ENCODE measurements around the gene HGF.
"Not testable (repeated sequence)": the region's sequence is repeated elsewhere in the genome, so short reads cannot be mapped to it uniquely, and the experiment has no call there.

HGF gene

DNA sequence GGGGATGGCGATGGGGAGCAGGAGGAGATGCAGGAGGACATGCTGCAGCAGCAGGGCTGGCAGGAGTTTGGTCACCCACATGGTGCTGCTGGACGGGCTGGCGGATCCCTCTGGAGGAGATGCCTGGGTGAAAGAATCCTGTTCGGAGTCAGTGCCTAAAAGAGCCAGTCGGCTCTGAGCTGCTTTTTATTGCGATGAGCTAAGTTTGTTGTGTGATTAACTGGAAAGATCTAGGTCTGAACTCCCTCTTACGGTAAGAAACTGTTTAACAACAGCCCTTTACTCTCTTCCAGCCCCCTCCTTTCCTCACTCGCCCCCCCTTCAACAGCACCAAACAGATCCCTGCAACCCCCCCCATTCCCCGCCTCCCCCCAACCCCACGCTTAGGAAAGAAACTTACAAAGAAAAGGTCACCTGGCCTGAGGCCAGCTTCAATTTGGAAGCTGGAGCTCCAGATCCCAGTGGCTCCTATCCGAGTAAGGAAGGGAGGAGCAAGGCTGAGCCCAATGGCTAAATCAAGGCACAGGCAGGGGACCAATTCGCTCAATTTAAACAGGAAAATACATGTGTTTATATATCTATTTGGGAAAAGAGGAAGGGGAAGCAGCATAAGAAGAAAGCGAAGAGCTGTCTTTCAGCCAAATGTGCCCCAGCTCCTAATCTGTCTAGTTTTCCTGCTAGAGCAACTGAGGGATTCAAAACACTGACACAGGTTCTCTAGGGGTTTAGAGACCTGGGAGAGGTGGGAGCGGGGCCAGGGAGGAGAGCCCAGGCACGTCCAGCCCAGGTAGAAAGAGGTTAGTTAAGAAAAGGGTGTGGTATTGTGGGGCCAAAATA, at the start of gene HGF:
HGF (minus strand) TSS at position 157 of the 837 bp plus-strand sequence; CDS start at position 81, 76 bp downstream.
- DNase-seq = no peak

DNA sequence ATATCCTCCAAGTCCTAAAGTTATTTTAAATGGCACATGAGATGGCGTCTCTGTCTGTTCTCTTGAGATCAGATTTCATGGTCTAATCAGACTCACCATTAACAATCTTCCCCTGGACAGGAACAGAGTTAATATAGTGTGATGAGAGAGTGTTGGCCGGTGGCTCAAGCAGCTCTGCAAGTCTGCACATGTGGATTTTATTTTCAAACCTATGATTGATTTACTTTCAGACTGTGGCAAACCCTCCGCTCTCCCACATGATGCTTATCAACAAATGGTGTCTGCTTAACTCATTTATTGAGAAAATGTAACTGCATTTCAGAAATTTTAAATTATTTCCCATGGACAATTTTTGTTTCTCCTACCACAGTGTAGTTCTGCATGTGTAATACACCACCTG, 46.5 kb upstream of the HGF start:
- no peak for DNase-seq

DNA sequence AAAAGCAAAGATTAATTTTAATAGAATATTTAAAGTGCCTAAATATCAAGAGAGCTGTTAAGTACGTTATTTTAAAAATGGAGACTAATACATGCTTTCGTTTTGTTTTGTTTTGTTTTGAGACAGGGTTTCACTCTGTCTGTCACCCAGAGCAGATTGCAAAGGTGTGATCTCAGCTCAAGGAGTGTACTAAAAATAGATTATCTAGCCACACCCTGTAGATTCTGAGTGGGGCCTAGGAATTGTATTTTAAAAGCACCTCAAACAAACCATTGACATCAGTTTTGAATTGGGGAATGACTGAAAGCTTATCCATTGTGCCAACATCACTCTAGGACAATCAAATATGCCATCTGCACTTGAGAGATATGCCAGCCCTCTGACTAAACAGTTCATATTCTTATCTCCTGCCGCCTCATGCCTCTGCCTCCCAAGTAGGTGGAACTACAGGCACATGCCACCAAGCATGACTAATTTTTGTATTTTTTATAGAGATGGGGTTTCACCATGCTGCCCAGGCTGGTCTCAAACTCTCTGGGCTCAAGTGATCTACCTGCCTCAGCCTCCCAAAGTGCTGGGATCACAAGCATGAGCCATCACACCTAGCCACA, 43.1 kb upstream of the HGF start:
- not testable (repeated sequence) for DNase-seq

DNA sequence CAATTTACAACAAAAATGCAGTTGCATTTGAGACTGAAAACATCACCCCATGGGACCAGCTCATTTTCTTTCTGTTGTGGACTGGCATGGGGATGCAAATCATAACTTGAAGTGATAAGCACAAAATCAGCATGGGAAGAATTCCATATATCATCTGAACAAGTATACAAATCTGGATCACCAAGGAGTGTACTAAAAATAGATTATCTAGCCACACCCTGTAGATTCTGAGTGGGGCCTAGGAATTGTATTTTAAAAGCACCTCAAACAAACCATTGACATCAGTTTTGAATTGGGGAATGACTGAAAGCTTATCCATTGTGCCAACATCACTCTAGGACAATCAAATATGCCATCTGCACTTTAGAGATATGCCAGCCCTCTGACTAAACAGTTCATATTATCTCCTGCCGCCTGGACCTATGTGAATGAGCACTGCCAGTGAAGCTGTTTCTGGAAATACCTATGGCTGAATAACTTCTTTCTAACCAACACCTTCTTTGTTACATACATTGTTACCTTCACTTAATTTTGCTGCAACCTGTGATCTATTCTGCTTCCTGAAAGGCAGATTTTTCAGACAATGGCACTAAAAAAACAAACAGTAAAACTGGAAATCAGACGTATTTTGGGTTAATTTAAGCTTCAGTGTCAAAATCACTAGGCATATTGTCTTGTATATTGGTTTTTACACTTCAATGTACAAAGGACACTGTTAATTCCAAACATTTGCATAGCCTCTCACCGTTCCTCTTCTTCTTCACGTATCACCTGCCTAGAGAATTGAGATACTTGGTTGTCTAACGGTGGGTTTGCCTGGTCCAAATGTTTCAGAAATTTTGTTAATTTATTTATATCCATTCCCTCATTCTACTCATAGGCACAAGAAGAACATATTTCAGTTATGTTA, 42.4 kb upstream of the HGF start:
- no peak for DNase-seq

DNA sequence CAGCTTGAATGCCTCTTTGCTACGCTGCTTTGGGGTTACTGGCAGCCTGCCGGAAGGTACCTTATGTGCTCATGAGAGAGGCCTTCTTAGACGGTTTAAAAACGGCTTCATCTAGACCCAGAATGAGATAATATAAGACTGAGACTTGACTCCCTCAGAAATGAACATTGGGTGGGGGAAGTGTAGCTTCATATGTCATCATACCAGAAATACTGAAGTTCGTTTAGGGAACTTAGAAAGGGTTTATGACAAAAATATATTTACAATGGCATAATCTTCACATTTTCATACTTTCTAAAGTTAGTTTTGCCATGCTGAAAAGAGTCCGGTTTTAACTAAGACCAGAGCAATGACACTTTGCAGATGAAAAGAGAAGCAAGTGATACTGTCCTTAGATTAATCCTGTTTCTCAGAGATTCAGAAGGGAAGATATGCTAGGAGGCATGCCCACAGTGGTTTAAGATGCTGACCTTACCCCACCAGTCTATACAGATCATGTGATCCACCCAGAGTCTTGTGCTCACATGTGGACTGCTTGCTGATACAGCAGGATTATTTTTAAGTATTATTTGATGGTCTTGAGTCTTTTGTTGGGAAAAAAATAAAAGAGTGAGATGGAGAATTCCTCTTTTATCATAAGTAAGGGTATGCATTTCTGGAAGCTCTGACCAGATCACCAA, 40.8 kb upstream of the HGF start:
- DNase-seq = no peak

DNA sequence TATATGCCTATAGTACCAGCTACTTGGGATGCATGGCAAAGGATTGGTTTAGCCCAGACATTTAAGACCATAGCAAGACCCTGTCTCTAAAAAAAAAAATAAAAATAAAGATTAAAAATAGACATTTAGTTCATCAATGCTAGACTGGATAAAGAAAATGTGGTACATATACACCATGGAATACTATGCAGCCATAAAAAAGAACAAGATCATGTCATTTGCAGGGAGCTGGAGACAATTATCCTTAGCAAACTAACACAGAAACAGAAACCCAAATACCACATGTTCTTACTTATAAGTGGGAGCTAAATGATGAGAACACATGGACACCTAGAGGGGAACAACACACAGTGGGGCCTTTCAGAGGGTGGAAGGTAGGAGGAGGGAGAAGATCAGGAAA, 38.5 kb upstream of the HGF start:
- not testable (repeated sequence) for DNase-seq

DNA sequence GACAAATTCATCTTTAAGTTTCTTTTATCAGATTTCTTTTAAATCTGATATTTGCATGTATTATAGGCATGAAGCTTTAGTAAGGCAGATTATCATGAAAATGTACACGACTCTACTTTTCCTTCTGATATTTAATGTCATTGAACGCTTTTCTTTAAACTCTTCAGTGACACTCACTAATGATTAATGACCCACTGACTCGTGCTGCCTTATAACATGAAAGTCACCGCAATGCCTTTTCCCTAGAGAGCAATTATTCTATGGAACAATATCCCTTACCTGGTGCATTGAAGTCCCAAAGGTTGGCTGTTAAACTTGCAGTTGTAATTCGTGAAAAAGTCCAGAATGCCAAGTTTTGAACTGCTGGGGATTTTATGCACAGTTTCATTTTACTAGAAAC, 33.4 kb upstream of the HGF start:
- no peak for DNase-seq

DNA sequence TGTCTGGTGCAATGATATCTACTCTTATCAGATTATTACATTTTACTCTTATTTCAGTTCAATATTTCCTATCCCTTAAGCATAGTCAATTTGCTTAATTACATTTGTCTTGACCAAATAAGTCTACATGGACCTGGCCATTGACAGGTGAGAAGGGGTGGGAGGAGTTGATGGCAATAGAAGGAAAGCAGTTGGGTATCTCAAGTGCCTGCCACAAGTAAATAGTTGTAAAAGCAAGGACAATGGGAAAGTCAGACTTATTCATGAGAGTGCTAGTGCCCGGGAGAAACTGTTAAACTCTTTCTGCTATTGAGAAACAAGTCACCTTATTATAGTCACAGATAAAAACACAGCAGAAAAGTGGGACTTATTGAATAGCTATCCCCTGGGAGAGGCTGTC, 32.4 kb upstream of the HGF start:
- DNase-seq = no peak

DNA sequence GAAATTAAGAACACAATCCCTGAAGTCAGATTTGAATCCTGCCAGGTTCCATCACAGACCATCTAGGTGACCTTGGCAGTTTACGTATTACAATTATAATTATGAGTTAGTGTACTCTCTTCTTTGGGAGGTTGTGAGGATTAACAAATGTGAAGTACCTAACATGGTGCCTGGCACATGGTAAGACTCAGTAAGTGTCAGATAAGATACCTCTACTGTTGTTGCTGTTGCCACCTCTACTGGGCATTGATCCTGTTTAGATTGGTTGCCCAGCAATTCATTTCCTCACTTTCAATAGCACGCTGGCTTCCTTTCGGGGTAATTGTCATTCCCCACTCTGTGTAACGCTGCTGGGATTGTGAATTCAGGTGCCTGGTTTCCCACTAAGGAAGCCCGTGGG, 31.7 kb upstream of the HGF start:
- no peak for DNase-seq

DNA sequence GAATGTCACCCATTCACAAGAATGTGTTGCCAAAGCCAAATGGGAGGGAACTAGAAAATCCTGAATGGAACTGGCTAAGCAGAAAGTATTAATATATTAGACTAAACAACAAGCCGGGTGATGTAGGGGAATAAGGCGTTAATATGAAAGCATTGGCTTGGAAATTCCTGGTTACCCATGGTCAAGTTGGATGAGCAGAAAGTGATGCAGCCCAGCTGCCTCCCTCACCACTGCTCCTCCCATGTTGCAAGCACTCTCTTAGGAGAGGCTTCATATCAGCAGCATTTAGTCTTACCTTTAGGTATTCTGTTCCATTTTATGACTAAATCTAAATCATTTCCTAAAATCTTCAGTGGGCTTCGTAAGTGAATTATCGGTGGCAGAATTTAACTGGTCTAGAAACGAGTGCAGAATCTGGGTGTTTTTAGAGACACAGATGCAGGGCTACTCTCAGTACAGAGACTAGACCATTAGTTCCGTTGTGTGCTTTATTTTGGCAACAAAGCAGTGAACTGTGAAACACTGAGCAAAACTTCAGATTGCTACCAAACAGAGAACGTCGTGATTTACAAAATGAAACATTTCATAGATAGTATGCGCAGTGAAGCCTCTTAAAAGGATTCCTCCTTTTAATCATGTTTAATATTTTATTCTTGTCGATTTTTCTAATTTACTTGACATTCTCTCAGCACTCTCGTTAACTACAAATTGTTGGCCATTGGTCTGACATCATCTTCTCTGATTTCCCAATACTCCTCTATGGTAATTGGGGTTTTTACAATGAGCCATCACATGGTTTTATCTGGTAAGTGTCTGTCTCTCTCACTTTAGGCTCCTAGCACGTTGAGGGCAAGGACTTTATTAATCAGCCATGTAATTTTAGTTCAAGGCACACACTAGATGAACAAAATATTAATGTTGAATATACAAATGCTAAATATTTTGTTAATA, 22.0 kb upstream of the HGF start:
- no peak for DNase-seq

DNA sequence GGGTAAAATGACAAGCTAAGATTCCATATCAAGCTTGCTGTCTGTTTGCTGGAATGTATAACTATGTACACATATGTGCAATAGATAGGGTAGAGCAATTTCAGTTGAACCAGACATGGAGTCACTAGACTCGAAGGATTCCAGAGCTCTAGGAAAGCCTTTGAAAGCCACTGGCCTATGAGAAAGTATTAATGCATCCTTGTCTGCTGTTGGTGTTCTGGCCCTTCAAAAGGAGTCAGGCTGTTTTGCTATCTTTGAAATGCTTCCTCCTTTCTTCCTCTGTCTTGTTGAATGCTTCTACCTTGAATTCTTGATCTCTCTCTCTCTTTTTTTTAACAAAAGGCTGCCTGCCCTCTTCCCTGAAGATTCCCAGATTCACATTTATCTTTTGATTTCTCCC, 20.8 kb upstream of the HGF start:
- no peak for DNase-seq

DNA sequence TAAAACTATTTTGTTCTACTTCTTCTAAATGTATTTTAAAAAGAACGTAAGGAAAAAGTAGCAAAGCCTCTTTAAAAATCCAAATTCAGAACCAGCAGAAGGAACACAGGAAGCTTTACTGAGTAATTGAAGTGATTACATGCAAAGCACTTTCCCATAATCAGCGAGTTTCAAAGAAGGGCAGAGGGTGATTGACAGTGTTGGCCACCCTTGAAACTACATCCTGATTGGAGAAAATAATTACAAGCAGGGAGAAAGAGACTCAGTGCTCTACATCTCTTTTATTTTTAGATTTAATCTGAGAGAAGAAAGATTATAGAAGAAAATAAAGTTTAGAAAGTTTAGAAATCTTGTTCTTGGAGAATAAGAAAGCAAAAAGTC, 20.3 kb upstream of the HGF start:
- no peak for DNase-seq

DNA sequence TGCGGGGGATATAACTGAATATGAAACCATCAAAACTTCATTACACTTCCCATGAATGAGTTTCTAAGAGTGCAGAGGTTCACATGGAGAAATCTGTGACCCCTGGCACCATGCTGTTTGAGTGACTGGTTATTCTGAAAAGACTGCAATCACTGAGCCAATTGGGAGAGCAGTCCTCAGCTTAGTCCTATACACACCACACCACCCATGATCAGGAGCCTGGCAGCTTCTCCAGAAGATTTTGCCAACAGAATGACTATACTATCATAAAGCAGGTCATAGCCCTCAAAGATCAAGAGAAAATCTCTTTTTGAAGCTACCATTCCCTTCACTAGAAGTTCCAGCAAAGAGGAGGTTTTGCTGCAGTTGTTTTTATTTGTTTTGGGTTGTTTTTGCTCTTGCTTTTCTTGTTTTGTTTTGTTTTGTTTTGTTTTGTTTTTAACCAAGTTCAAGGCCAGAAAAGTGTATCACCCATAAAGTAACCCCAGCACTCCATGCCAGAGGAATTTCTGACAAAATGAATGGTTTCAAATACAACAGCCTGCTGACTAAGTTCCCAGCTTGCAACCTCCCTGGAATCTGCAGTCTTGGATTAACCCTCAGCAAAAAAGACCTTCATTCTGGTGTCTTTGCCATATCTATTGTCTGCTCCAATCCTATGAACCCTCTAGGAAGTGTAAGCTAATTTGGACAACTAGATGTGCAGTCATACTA, 19.7 kb upstream of the HGF start:
- no peak for DNase-seq

DNA sequence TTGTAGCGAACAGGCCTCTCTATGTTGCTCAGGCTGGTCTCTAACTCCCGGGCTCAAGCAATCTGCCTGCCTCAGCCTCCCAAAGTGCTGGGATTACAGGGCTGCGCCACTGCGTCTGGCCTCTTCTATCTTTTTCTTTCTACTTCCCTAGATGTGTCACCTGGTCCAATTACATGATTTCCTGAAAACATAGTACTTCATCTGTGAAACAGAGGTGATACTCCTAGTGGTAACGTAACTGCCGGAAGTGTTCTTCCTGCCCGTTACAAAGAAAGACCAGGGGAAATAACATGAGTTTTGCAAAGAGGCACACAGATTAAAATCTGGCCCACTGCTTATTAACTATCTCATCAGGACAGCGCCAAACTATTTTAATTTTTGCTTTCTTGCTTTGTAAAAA, 18.4 kb upstream of the HGF start:
- DNase-seq = no peak

DNA sequence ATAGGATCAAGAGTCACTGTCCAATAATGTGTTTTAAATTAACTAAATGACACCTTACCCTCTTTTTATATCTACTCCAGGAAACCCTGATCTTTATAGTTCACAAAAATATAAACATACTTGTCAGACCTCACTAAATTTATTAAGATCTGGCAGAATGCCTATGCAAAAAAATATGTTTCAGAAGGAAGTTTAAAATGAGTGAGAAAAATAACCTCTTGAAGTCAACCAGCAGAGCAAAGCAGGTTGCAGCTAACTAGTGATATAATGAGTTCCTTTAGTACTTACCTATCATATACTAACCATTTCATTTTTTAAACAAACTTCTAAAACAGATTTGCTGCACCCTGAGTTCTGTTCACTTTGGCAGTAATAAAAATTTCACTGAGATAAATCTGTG, 14.0 kb upstream of the HGF start:
- DNase-seq = no peak

DNA sequence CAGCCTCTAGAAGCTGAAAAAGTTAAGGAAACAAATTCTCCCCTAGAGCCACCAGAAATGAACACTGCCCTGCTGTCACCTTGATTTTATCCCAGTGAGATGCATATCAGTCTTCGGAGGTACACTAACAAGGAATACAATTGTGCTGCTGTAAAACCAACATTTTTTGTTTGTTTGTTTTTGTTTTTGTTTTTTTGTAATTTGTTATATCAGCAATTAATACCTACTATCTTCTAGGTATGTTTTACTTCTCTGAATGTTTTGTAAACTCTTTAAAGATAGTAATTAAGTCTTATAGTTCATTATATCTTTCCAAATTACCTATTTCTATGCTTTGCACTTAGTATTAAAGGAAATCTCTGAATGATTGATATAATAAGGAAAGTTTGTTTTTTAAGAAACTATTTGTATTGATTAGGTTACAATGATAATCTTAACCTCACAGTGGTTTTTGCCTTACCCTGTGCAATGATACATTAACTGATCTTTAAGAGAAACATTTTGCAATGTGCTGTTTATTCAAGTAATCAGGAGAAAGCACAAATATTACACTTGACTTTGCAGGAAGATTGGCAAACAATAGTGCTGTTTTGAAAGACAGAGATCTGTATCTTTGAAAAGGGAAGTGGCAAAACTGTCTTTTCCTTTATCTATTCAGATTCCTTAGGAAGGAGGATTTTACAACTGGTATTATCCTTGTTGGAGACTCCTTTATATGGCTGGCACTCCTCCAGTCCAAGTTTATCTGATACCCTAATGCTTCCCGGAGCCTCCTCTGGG, 11.3 kb upstream of the HGF start:
- no peak for DNase-seq

DNA sequence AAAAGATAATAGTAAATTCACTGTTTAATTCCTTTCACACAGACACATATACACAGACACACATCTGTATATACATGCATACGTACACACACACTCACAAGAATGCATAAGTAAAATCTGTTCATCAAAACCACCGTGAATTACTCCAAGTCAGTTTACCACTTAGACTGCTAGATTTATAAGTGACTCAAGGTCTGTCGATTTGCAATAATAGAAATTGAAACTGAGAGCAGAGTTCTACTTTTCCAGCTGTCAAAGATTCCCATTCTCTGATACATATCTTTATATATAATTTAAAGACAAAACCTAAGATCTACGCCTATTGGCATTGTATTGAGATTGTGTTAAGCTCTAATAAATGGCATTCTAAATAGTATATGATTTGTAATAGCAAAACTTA, 9.9 kb upstream of the HGF start:
- DNase-seq = no peak

DNA sequence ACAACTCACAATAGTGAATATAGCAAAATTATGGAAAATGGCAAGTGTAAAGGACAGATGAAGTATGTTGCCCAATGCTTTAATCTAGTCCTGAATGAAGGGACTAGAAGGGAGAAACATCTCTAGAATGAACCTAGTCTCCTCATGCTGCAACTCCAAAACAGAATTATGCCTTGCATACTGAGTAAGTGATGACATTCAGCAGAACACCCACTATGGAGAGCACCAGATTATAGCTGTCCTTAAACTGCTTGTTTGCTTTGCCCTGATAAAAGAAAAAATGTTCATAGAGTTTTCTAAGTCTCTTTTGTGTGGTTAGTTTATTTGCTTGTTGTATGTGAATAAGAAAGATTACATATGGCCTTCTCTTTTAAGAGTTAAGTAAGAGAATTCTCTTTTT, 7.8 kb upstream of the HGF start:
- no peak for DNase-seq

DNA sequence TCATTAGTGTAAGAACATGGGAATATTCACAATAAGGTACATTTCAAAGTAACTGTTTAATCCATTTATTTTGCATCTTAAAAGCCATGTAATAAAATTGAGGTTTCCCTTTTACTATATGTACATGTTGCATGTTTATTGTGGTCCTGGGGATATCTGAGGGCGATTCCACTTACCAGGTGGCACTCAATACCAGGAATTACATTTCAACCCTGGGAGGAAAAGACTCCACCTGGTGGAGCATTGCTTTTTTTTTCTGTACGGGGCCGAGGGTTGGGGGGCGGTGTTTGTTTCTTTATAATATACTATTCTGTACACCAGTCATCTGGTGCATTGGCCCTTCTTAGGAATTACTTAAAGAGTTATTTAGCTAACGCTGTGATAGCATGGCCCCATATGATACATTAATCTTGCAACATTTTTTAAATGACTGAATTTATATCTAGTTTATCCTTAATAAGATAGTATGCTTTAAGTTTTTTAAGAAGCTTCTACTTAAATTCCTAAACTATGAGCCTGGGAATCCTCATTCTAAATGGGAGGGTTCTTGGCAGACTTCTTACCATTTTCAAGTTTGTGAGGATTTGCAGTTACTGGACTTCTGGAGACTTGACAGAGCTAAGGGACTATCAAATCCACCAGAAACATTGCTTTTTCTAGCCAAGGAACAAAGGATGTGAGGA, 7.2 kb upstream of the HGF start:
- DNase-seq = no peak

DNA sequence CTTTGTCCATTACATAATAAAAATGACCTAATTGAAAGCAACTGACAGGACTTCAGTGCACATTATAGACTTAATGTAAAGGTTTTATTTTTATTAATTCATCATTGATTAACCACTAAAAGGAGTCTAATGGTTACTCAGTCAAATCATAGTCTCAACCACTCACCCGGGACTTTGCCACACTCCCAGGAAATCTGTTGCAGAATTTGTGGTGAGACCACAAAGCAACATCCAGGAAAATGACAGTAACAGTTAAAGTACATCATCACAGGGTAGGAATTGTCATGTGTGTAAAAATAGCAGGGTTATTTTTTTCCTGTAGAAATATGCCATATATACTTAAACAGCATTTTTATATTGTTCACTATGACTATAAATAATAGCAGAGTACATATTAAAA, 6.3 kb upstream of the HGF start:
- DNase-seq = no peak

All from NCI-H526 treated with DMSO at 0.1 percent for 48 hours (cell line).